ENCODE results near the gene CKLF.
"Not testable (repeated sequence)": the region's sequence is repeated elsewhere in the genome, so short reads cannot be mapped to it uniquely, and the experiment has no call there.

The CKLF gene

GRCh38 chr16:66599726-66600125 is 47.4 kb downstream of the CKLF start:
- no peak for DNase-seq

DNA sequence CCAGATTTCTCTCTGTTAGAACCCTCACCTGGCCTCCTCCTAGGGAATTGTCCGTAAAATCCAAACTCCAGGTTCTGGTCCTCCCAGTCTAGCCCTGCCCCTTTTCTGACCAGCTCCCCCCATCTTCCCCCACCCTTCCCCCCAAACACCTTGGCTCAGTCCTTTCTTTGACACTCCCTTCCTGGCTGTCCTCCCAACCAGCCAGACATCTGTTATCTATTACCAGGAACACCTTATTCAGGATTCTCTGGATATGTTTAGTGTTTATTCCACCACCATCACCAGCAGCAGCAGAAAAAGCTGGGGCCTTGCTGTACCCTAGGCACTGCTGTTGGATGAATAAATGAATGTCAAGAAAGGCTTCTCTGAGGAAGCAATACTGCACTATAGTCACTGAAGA is 48.1 kb downstream of the CKLF start:
- no peak for DNase-seq

GRCh38 chr16:66601471-66601870 is 49.1 kb downstream of the CKLF start:
- DNase-seq, result no peak

- no peak for DNase-seq
Measured at GRCh38 chr16:66603537-66604375, 51.4 kb downstream of the CKLF start.

DNA sequence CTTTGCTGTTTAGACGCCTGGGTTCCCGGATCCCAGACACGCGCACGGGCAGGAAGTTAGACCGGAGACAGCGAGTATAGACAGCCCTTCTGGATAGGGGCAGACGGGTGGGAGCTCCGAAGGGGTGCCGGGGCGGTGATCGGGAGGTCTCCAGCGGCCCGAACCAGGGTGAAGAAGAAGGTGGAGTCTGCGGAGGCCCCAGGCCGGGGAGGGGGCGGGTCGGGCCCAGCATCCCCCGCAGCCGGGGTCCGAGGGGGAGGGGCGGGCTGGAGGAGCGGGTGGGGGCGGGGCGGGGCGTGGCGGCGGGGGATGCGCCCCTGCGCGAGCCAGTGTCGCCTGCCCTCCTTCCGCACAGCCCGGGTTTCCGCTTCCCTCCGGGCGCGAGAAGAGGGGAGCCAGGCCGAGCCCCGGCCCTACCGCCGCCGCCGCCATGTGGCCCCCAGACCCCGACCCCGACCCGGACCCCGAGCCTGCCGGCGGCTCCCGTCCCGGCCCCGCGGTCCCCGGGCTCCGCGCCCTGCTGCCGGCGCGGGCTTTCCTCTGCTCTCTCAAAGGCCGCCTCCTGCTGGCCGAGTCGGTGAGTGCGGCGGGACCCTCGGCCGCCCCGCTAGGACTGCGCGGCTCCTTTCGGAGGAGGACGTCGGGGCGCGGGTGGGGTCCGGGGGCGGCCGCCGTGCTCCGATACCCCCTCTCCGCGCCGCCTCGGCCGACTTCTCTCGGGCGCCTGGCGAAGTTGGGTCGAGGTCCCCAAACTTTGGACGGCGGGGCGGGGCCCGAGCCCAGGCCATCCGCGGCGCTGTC is 52.2 kb downstream of the CKLF start, which contains the start of gene CMTM3:
Gene CMTM3 (plus strand): TSS at position 329 of the 801 bp plus-strand sequence. CDS start 102 bp downstream, at position 431.
- DNase-seq, result no peak

- DNase-seq, result no peak
Measured at GRCh38 chr16:66605177-66605978, 53.0 kb downstream of the CKLF start.

- DNase-seq, result no peak
Measured at GRCh38 chr16:66605979-66606751, 53.8 kb downstream of the CKLF start.

GRCh38 chr16:66608241-66609138 is 56.1 kb downstream of the CKLF start:
- DNase-seq, result no peak

GRCh38 chr16:66609139-66609510 is 56.7 kb downstream of the CKLF start:
- no peak for DNase-seq

DNA sequence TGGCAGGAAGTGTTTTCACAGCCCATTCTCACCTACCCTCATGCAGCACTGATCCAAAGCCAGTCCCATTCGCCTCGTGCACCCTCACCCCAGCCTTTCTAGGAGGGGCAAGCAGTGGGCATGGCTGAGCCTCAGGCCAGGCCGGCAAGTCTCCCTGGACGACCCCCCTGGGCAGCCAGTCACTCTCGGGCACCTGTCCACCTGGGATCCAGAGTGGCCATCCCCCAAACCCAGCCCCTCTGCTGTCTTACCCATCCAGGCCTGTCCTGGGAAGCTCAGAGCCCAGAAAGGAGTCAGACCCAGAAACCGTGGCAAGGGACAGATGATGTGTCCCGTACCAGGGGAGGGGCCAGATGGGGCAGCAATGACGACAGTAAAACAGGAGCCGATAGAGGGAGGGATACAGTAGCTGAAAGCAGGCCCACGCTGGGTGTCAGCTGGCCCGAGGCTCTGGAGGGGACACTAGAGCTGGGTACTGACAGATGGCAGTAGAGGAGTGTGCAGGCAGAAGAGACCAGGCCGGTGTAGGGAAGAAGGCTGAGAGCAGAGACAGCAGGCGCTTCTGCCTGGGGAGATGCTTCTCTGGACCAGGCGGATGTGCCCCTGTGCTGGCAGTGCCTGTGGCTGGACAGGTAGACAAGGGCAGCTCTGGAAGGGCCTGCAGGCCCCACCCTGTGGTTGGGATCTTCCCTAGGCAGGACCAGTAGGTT is 57.9 kb downstream of the CKLF start:
- DNase-seq, result no peak

- not testable (repeated sequence) for DNase-seq
Measured at GRCh38 chr16:66611911-66612310, 59.5 kb downstream of the CKLF start.

GRCh38 chr16:66612422-66612821 is 60.0 kb downstream of the CKLF start:
- DNase-seq, result no peak

- DNase-seq, result no peak
Measured at GRCh38 chr16:66614161-66614802, 61.9 kb downstream of the CKLF start.

Data from NCI-H2081 treated with DMSO at 0.1 percent for 48 hours (cell line).